ENCODE measurements around the gene HCFC1R1.
A peak's percentile ranks its signal among the peaks of the same experiment; 100 is the strongest.

The HCFC1R1 gene

GRCh38 chr16:3020247-3020603 lies 3.5 kb downstream of the HCFC1R1 start, which contains the start of gene TNFRSF12A:
Gene TNFRSF12A, plus strand, starts transcription at chr16:3020368. Its CDS starts 30 bp downstream, at chr16:3020398.
- DNase-seq (ENCODE audit: low read depth in 2 of 2): peak; percentile 49 to 52

DNA sequence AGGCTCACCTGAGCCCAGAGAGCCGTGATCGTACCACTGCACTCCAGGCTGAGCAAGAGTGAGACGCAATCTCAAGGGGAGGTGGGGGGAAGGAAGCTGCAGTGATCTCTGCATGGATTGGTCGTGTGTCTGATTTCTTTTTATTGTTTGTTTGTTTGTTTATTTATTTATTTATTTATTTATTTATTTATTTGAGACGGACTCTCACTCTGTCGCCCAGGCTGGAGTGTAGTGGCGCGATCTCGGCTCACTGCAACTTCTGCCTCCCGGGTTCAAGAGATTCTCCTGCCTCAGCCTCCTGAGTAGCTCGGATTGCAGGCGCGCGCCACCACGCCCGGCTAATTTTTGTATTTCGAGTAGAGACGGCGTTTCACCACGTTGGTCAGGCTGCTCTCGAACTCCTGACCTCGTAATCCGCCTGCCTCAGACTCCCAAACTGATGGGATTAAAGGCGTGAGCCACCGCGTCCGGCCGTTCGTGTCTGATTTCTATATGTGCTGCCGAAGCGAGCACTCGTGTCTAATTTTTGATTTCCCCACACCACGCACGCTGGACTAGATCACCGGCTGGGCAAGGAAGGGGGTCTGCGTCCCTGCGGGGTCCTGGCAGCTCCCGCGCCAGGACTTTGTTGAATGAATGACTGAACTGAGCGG lies 4.0 kb downstream of the HCFC1R1 start:
- no peak for DNase-seq (ENCODE audit: low read depth in 2 of 2)

- no peak for DNase-seq (ENCODE audit: low read depth in 2 of 2)
These were observed 5.8 kb downstream of the HCFC1R1 start, which contains the start of gene CLDN6 for GRCh38 chr16:3017794-3018506. Gene CLDN6, minus strand, starts transcription at chr16:3018183. Its CDS starts 2,162 bp downstream, at chr16:3016021.

- no peak for DNase-seq (ENCODE audit: low read depth in 2 of 2)
These were observed 6.4 kb downstream of the HCFC1R1 start for GRCh38 chr16:3017344-3017743.

DNA sequence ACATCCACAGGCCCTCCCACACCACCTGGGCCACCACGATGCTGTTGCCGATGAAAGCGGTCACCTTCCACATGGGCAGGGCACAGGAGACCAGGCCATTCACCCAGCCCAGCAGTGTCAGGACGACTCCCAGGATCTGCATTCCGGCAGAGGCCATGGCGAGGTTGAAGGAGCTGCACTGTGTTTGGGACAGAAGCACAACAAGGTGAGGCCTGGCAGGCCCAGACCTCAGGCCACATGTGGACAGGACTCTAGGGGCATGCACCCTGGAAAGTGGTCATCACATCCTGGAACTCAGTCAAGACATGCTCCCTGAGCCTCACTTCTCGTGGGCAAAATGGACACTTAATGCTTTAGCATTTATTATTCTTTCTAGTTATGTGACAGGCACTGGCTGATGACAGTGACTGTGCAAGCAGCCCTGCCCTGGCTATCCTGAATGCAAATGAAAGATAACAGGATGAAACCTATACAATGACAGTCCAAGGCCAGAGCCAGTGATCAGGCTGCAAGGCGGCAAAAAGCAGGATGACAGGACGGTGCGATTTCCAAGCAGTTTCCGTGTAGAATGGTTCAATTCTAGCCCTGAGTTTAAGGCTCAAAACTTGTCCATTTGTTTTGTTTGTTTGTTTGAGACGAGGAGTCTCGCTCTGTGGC lies 7.7 kb downstream of the HCFC1R1 start:
- no peak for DNase-seq (ENCODE audit: low read depth in 2 of 2)

- no peak for DNase-seq (ENCODE audit: low read depth in 2 of 2)
These were observed 8.8 kb downstream of the HCFC1R1 start for GRCh38 chr16:3014971-3015370.

- no peak for DNase-seq (ENCODE audit: low read depth in 2 of 2)
These were observed 9.6 kb downstream of the HCFC1R1 start for GRCh38 chr16:3013998-3014690.

- DNase-seq (ENCODE audit: low read depth in 2 of 2): no peak
These were observed 10.2 kb downstream of the HCFC1R1 start for GRCh38 chr16:3013491-3013951.

- DNase-seq (ENCODE audit: low read depth in 2 of 2): no peak
These were observed 10.8 kb downstream of the HCFC1R1 start, which contains the start of gene CLDN9 for GRCh38 chr16:3012828-3013420. Gene CLDN9, plus strand, starts transcription at chr16:3012923. Its CDS starts 440 bp downstream, at chr16:3013363.

DNA sequence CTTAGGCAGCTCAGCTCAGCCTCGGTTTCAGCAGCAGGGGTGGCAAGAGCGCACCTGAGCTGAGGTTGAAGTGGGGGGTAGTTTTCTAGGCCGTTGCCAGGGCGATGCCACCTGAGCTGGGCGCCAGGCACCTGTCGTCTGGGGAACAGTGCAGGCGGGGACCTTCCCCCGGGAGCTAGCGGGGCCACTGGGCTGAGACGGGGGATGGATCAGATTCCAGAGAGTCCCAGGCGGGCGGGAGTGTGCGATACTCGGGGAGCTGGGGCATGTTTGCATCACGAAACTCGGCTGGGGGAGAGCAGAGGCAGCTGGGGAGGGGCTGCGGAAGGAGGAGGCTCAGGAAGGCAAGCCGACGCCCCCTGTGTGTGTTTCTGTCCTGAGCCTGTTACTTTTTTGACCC lies 11.5 kb downstream of the HCFC1R1 start:
- no peak for DNase-seq (ENCODE audit: low read depth in 2 of 2)

DNA sequence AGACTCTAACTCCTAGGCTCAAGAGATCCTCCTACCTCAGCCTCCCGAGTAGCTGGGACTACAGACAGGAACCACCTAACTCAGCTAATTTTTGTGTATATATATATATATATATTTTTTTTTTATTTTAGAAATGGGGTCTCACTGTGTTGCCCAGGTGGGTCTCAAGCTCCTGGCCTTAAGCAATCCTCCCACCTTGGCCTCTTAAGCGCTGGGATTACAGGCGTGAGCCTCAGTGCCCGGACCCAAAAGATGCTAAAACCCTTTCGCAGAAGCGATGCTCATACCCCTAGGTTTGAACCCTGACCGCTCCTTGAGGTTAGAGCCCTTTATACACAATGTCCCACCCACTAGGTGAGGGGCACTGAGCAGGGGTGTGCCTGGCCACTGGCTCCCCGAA lies 13.2 kb downstream of the HCFC1R1 start:
- no peak for DNase-seq (ENCODE audit: low read depth in 2 of 2)

- DNase-seq (ENCODE audit: low read depth in 2 of 2): no peak
These were observed 14.0 kb downstream of the HCFC1R1 start for GRCh38 chr16:3009568-3010390.

DNA sequence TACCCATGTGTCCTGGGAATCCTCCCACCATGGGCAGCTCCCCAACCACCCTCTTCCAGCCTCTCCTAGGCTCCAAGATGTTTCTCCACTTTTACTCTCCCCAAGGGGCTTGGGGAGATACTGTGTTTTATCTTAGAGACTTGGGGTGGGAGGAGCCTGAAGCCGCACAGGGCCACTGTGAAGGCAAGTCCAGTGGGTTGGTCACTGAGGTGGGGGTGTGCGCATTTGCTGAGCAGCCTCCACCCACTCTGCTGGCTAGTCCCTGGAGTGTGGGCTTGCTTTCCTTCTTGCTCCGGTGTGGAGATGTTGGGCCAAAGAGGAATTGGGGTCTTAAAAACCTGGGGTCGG lies 15.1 kb downstream of the HCFC1R1 start:
- DNase-seq (ENCODE audit: low read depth in 2 of 2): no peak

DNA sequence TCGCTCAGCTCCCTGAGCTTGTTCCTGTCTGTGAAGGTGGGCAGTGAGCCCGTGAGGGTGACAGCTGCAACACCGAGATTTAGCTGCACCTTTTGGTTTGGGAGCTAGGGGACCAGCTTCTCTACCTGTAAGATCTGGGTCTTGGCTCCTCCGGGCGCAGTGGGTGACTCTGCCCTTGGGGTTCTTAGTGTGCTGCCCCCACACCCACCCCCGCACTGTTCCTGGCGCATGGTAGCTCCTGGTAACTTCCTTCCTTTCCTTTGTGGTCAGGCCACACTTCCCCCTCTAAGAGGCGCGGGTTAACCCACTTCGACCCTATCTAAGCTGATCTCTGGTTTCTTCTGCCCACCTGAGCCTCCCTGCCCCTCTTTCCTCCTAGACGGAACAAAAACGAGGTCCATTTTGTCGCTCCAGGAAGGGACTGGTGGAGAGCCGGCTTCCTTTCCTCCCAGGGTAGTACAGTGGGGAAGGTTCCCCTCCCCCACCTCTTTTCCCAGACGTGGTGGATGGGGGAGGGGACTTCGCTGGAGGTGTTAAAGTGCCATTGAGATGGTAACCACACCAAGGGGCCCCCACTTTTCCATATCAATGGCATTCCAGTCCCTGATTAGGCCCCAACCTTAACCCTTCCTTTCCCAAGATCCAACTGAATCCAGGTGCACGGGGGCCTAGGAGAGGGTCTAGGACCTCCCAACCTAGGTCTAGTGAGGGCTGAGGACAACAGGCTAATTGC lies 15.6 kb downstream of the HCFC1R1 start:
- no peak for DNase-seq (ENCODE audit: low read depth in 2 of 2)

GRCh38 chr16:3007059-3007956 lies 16.4 kb downstream of the HCFC1R1 start:
- DNase-seq (ENCODE audit: low read depth in 2 of 2): no peak

DNA sequence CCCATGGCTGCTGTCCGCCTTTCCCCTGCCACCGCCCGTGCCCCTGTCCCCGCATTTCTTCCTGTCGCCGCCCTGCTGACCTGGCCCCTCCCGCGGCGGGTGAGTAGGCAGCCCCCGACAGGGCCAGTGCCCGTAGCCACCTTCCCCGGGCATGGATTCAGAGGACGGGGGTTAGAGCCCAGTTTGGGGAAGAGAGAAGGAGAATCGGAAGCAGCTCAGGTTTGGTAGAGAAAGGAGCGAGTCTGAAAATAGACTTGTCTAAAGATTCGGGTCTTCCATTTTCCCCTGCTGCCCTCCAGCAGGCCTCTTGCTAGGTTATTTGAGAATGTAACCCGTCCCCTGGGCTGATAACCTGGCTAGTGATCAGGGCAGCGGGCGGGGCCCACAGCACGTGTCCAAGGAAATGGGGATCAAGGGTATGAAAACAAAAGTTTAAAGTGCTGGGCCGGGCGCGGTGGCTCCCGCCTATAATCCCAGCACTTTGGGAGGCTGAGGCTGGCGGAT lies 18.9 kb downstream of the HCFC1R1 start:
- no peak for DNase-seq (ENCODE audit: low read depth in 2 of 2)

DNA sequence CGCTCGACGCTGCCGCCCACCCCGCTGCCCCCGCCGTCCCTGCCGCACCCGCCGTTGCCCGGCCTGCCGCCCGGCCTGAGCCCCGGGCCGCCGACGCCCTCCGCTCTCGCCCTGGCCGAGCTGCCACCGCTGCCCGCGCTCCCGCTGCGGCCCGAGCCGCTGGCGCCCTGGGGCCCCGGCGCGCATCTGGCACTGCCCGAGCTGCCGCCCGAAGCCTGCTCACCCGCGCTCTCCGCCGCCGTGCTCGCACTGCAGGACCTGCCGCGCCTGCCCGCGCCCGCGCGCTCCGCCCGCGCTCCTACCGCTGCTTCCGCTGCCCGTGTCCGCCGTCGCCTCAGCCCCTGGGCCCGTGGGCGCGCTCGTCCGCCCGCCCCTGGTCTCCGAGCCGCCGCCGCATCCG lies 19.4 kb downstream of the HCFC1R1 start:
- DNase-seq (ENCODE audit: low read depth in 2 of 2): no peak

GRCh38 chr16:3003582-3004270 lies 20.0 kb downstream of the HCFC1R1 start:
- DNase-seq (ENCODE audit: low read depth in 2 of 2): peak; percentile 89 to 91
